ENCODE data around the gene FBXO36. TPM values are rescaled to one million over a fixed set of nuclear protein-coding genes. Genes with fewer than 3 reads are reported as not detected.

FBXO36 gene
- total and polyA plus RNA-seq, 2 of the 13 experiments (the other 11 are each of a cell fraction or from before 2014, with no cell fraction given): 2.8 TPM

DNA sequence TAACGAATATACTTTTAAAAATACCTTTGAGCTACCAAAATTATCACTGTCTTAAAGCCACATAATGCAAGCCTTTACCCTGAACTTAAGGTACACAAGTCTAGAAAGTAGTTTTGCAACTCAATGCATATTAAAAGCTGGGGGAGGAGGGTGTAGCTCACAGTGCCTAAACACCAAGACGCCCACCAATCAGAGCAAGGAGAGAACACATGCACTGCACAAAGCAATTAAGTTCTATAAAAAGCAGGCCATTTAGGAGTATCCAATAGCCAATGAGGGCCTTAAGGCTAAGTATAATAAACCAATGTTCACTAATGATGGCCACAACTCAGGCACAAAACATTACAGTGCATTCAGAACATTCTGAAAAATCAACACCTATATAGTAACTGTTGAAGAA is 16.7 kb upstream of the FBXO36 start:
- BruUV-seq (replicated peaks): no TSS peak
- H3K27ac ChIP-seq (ENCODE audit: extremely low read length, insufficient read depth, low read length): no peak overlapping the region
- H3K4me1 ChIP-seq (ENCODE audit: insufficient read depth, low read length): peaks cover 12% of the 10 kb centered on the region
- ChIA-PET POLR2A (no interaction called here), CTCF (ENCODE audit: low intra/inter-chr PET ratio, low total read pairs) (no interaction called here)
- no peaks in the 10 kb centered on the region for H3K27me3 ChIP-seq (ENCODE audit: control insufficient read depth in 1 of 2, insufficient read depth in 2 of 2, low read length in 2 of 2)
- intact Hi-C loops (cut with micrococcal nuclease; ENCODE audit: unreplicated experiment): no loop called here
- WGBS (ENCODE audit: low lambda C conversion rate): 94% methylated on average over 2 of the region's 2 CpGs
- H3K9ac ChIP-seq (ENCODE audit: insufficient read depth, low read depth, low read length): no peak overlapping the region
- no peak overlapping the region for H3K4me2 ChIP-seq (ENCODE audit: low read depth, low read length)
- peaks cover 35% of the 10 kb centered on the region for H4K20me1 ChIP-seq (ENCODE audit: insufficient read depth, low read length)
- H2AFZ ChIP-seq (ENCODE audit: low read length): no peak overlapping the region
- in situ Hi-C loops (cut with HindIII; ENCODE audit: extremely low pct_ligation_motif_present, low pct_unique_long_range_greater_than_20kb): no loop called here
- peaks cover 84% of the 10 kb centered on the region for H3K79me2 ChIP-seq (ENCODE audit: insufficient read depth, low read length)
- no peak overlapping the region for H3K4me3 ChIP-seq (replicated peaks in 1 of 3; ENCODE audit: insufficient read depth in 1 of 3, low read depth in 2 of 3, low read length in 3 of 3)
- no peak for FAIRE-seq
- ATAC-seq: no peak
- no peaks in the 10 kb centered on the region for H3K9me3 ChIP-seq (ENCODE audit: low read length)
- DNase-seq (ENCODE audit: low spot score): no peak
- H3K36me3 ChIP-seq (replicated peaks in 1 of 2; ENCODE audit: control insufficient read depth in 1 of 2, insufficient read depth in 2 of 2, low read length in 2 of 2): peaks cover 11 to 52% of the 10 kb centered on the region in 2 experiments
- TF ChIP-seq U2AF2 (IDR thresholded peaks at IDR 0.05; ENCODE audit: low read depth, low read length) (no peak), ATRX (CRISPR knock-in tag; IDR thresholded peaks at IDR 0.05; ENCODE audit: borderline replicate concordance) (no peak), ZBTB7A (CRISPR knock-in tag; IDR thresholded peaks at IDR 0.05) (no peak), SATB2 (CRISPR knock-in tag; IDR thresholded peaks at IDR 0.05) (no peak), ZNF616 (CRISPR knock-in tag; IDR thresholded peaks at IDR 0.05; ENCODE audit: low read depth) (no peak), ZNF101 (CRISPR knock-in tag; IDR thresholded peaks at IDR 0.05; ENCODE audit: borderline replicate concordance, low read depth) (no peak)
- TF ChIP-seq, protein P1, sequence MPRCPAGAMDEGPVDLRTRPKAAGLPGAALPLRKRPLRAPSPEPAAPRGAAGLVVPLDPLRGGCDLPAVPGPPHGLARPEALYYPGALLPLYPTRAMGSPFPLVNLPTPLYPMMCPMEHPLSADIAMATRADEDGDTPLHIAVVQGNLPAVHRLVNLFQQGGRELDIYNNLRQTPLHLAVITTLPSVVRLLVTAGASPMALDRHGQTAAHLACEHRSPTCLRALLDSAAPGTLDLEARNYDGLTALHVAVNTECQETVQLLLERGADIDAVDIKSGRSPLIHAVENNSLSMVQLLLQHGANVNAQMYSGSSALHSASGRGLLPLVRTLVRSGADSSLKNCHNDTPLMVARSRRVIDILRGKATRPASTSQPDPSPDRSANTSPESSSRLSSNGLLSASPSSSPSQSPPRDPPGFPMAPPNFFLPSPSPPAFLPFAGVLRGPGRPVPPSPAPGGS (CRISPR knock-in tag; IDR thresholded peaks at IDR 0.05): no peak
- TF ChIP-seq, protein P2, sequence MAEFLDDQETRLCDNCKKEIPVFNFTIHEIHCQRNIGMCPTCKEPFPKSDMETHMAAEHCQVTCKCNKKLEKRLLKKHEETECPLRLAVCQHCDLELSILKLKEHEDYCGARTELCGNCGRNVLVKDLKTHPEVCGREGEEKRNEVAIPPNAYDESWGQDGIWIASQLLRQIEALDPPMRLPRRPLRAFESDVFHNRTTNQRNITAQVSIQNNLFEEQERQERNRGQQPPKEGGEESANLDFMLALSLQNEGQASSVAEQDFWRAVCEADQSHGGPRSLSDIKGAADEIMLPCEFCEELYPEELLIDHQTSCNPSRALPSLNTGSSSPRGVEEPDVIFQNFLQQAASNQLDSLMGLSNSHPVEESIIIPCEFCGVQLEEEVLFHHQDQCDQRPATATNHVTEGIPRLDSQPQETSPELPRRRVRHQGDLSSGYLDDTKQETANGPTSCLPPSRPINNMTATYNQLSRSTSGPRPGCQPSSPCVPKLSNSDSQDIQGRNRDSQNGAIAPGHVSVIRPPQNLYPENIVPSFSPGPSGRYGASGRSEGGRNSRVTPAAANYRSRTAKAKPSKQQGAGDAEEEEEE (CRISPR knock-in tag; IDR thresholded peaks at IDR 0.05; ENCODE audit: borderline replicate concordance): no peak
- TF ChIP-seq, protein P3, sequence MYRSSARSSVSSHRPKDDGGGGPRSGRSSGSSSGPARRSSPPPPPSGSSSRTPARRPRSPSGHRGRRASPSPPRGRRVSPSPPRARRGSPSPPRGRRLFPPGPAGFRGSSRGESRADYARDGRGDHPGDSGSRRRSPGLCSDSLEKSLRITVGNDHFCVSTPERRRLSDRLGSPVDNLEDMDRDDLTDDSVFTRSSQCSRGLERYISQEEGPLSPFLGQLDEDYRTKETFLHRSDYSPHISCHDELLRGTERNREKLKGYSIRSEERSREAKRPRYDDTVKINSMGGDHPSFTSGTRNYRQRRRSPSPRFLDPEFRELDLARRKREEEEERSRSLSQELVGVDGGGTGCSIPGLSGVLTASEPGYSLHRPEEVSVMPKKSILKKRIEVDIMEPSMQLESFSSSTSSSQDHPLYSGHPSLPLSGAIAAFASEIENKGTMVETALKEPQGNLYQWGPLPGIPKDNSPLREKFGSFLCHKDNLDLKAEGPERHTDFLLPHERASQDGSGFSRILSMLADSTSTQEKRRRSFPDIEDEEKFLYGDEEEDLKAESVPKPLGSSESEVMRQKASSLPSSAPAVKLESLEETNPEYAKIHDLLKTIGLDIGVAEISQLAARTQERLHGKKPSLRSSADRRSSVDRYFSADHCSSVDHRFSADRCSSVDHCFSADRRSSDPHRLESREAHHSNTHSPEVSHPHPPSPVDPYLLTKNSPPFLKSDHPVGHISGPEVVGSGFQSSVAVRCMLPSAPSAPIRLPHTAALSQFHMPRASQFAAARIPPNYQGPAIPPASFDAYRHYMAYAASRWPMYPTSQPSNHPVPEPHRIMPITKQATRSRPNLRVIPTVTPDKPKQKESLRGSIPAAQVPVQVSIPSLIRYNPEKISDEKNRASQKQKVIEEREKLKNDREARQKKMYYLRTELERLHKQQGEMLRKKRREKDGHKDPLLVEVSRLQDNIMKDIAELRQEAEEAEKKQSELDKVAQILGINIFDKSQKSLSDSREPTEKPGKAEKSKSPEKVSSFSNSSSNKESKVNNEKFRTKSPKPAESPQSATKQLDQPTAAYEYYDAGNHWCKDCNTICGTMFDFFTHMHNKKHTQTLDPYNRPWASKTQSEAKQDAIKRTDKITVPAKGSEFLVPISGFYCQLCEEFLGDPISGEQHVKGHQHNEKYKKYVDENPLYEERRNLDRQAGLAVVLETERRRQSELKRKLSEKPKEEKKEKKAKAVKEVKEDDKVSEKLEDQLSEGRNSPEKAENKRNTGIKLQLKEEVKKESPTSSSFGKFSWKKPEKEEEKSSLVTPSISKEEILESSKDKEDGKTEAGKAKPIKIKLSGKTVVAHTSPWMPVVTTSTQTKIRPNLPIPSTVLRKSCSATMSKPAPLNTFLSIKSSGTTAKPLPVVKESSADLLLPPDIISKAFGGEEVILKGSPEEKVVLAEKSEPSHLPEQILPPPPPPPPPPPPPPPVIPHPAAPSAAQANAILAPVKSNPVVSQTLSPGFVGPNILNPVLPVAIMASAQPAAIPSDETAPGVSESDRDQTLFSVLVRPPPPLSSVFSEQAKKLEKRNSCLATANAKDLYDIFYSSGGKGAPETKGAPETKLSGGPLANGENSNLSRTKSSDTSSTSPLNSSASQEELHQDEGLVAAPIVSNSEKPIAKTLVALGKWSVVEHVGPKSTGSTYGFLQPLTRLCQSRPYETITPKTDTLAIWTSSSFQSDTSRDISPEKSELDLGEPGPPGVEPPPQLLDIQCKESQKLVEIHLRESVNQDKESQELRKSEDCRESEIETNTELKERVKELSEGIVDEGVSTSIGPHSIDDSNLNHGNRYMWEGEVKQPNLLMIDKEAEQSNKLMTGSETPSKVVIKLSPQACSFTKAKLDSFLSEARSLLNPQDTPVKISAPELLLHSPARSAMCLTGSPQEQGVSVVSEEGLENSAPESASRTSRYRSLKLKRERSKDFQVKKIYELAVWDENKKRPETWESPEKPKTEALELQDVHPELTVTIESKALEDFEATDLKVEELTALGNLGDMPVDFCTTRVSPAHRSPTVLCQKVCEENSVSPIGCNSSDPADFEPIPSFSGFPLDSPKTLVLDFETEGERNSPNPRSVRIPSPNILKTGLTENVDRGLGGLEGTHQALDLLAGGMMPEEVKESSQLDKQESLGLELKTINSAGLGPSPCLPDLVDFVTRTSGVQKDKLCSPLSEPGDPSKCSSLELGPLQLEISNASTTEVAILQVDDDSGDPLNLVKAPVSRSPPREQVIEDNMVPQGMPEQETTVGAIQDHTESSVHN (CRISPR knock-in tag; IDR thresholded peaks at IDR 0.05): no peak
- TF ChIP-seq, protein P4, sequence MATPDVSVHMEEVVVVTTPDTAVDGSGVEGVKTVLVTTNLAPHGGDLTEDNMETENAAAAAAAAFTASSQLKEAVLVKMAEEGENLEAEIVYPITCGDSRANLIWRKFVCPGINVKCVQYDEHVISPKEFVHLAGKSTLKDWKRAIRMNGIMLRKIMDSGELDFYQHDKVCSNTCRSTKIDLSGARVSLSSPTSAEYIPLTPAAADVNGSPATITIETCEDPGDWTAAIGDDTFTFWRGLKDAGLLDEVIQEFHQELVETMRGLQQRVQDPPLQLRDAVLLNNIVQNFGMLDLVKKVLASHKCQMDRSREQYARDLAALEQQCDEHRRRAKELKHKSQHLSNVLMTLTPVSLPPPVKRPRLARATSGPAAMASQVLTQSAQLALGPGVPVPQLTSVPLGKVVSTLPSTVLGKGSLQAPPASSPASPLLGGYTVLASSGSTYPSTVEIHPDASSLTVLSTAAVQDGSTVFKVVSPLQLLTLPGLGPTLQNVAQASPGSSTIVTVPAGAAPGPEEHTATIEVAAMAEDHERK (CRISPR knock-in tag; IDR thresholded peaks at IDR 0.05; ENCODE audit: low read depth): no peak

Measured in HepG2 (cell line).